HG03457 (cell line): ENCODE data around the gene MAST4.
"Not testable (repeated sequence)": the region's sequence is repeated elsewhere in the genome, so short reads cannot be mapped to it uniquely, and the experiment has no call there.

Experiments used
- ATAC-seq: cut with Tn5 transposase; IDR thresholded peaks from one replicate; pipeline ENCODE4 v1.9.1; 2021; ENCODE audit warnings: moderate number of reproducible peaks; ENCODE audit not compliant: unreplicated experiment

Gene MAST4

GRCh38 chr5:67102708-67103107 is 506.5 kb downstream of the MAST4 start:
- no peak for ATAC-seq

DNA sequence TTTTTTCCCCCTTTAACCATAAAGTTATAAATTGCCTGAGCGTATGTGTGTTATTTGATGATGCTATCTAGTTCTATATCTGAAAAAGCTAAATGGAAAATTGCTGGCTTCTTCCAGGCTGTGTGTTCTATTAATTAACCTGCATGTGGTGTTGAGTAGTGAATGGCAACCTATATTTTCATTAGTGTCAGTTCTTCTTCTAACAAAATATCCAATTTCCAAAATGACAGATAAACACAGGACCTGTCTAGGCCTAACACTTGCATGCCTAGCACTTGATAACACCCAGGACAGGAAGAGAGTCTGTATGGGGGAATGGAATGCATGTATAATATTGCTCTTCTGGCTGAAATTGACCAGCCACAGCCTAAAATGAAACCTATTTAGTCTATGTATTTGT is 508.7 kb downstream of the MAST4 start:
- ATAC-seq = no peak

- ATAC-seq = no peak
These were observed 509.1 kb downstream of the MAST4 start for GRCh38 chr5:67105270-67105669.

GRCh38 chr5:67106626-67107342 is 510.6 kb downstream of the MAST4 start:
- ATAC-seq = no peak

DNA sequence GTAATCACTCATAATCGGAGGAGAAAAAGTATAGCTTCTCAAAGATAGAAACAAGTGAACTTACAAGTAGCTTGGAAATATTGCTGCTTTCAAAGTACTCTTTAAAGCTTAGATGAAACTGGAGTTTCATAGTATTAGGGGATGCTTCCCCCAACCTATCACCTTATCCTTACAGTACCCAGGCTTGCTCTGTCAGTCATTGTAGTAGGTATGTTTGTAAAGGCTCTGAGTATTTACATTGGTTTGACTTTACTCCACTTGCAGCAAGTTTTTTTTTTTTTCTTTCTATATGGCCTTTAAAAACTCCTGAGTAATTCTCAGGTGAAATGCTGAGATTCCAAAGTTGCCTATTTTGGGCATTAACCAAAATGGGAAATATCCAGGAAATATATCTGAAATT is 515.6 kb downstream of the MAST4 start:
- ATAC-seq = no peak

- no peak for ATAC-seq
These were observed 519.1 kb downstream of the MAST4 start for GRCh38 chr5:67115246-67115645.

DNA sequence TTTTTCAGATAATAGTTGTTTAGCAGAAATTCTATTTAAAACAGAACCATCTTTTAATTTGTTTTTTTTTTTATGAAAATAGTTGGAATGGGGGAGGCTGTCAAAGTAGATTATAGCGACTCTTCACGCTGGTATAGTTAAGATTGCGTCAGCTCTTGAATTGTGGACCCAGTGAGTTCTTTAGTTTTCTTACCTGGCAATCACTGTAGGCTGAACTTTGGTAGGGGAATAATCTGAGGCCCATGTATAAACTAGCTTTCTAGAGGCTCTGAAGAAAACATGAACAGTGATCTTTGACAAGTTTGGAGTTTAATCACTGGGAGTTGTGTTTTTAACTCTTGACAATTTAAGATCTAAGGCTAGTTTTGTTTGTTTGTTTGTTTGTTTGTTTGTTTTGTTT is 519.6 kb downstream of the MAST4 start:
- ATAC-seq = no peak

DNA sequence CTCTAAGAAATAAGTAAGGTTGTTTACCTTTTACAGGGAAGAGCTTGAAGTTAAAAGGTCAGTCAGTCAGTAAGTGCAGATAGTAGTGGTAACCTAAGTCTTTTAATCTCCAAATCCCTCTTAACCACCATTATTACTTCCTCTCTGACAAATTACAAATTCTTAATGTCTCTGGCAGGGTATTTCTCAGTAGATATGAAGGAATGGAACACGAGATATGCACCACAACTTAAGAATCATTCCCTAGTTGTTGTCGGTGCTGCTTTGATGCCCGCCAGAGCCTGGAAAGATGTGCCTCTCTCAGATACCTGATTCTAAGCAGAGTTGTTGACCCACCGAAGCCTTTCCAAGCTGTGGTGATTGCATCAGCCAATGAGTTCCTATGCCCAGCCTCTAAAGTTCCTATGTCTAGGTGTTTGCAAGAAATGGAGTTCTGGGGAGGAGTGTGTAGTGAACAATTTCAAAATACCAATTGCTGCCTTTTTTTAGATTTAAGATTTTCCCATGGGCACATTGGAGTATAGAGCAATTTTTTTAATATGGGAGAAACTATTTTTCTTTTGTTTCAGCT is 521.9 kb downstream of the MAST4 start:
- no peak for ATAC-seq

GRCh38 chr5:67119010-67119409 is 522.8 kb downstream of the MAST4 start:
- no peak for ATAC-seq

DNA sequence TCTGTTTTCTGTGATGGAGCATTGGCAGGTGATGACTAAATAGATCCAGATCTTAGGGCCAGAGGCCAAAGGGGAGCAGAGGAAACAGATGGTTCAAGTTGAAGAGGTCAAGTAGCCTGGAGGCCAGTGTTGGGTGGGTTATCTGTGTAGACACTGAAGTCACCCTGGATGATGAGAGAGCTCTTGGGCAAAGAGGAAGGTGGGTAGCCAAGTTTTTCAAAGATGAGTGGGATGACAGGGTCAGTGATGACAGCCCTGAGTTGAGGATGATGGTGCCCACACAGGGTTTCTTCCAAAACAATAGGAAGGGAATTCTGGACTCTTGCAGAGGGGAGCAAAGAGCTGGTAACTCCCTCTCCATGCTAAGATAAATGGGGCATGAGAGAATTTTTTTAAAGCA is 523.8 kb downstream of the MAST4 start:
- ATAC-seq = no peak

DNA sequence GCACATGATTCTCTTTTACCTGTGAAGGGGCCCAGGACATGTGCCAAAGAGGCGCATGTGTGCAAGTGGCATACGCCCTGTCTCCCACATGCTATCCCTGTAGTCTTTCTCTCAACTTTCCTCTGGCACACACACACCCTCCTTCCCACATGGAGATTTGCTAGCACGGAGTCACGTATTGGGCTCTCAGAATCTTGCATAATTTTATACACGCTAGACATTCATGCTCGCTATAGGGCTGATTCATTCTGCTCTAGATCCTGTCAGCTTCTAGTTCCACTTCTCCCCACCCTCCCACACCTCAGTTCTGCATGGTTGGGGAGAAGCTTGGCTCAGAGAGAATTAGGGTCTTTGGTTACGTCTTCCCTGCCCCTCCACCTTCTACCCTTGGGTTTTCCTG is 527.6 kb downstream of the MAST4 start:
- ATAC-seq = no peak

GRCh38 chr5:67124556-67124955 is 528.4 kb downstream of the MAST4 start:
- no peak for ATAC-seq

- not testable (repeated sequence) for ATAC-seq
These were observed 531.2 kb downstream of the MAST4 start for GRCh38 chr5:67127347-67127895.

DNA sequence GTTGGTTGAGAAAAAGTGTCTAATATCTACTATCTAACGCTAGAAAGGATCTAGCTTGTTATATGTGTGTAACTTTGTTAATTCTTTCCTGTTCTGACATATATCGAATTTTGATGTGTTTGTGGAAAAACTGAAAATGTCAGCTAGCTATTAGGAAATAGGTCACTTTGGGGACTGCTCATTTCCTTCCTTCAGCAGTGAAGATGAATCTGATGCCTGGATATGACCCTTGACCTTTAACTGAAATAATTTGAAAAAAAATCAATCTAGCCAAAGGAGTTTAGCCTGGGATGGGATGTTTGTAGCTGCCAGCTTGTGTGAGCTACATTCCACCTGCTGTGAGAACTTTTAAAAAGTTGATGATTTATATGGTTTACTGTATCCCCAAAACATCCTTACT is 533.6 kb downstream of the MAST4 start:
- ATAC-seq = no peak

DNA sequence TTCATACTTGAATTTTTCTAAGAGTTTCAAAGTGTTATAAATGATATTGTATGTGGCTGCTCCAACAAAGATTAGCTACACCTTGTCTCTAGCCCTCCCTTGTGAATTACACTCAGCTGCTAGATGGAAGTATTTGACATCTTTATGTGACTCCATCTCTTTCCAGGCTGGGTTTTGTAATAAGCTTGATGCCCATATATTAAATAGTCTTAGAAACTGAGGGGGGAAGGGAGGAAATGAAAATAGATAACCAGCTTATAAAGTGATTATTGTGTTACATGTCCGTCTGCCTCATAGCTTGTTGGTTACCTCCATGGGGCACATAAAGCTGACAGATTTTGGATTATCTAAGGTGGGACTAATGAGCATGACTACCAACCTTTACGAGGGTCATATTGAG is 537.0 kb downstream of the MAST4 start:
- no peak for ATAC-seq

DNA sequence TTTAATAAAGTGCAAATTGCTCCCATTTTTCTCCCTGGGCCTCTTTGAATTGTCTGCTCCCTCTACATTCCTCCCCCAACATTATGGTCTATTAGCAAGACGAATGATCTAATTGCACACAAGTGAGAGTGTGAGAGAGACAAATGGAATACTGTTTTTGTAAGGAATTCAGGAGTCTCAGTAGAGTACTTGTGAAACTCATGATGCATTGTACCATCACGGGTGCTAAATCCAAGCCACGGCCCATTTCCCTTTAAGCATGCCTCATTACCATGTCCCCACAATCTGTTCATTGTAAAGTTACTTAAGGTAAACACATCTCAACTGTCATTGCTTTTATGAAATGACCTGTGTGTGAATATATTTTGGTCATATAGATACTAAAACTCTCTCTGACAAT is 537.6 kb downstream of the MAST4 start:
- ATAC-seq = no peak

DNA sequence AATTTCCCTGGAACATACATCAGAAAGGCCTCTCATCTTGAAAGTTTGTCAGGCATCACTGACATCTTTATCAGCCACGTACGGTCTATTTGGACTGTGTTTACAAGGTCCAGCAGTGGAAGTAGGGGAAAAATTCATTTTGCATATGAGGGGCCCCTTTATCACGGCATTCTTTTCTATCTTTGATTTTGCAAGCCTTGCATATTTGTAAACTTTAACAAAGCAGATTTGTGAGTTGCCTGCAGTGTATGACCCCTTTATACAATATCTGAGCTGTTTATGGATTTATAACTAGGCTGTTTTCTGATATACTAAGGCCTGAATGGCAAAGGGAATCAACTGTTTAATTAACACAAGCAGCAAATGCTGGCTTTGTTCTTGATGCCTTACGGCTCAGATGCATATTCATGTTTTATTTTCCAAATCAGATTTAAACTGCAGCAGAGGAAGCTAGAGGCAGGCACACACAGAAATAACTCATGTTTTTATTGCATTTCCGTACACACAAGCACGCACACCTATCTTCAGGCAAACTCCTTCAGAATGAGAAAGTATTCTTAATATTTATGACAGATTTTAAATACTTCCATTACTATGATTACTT is 539.3 kb downstream of the MAST4 start:
- no peak for ATAC-seq

DNA sequence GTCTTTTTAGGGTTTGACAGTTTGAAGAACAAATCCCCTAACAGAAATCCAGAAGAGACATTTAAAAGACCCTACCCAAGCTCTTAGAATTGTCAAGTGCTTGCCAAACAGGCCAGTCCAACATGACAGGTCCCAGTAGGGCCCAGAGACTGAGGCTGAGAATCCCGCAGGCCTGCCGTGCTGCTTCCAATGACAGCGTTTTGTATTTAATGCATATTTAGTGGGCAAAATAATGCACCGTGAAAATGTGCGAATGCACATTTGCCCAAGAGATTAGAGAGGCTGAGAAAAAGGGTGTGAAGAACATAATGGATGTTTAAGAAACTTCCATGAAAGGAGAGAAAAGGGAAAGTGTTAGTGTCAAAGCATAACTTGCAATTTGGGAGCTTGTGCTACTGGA is 542.8 kb downstream of the MAST4 start:
- ATAC-seq = no peak

DNA sequence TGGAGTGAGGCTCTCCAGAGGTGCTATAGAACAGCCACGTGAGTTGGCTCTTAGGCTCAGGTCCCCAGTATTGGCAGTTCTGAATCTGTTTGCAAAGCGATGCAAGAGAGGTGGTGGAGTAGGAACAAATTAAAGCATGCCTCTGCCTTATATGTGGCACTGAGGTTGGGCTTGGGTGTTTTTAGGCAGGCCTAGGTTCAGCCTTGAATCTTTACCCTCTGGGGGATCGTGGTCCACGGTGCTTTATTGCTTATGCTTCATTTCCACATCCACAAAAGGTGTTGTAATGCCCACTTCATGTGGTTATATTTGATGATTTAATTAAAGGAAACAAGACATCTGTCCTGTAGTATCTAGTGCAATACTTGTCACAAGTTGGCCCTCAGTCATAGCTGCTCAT is 544.2 kb downstream of the MAST4 start:
- no peak for ATAC-seq

DNA sequence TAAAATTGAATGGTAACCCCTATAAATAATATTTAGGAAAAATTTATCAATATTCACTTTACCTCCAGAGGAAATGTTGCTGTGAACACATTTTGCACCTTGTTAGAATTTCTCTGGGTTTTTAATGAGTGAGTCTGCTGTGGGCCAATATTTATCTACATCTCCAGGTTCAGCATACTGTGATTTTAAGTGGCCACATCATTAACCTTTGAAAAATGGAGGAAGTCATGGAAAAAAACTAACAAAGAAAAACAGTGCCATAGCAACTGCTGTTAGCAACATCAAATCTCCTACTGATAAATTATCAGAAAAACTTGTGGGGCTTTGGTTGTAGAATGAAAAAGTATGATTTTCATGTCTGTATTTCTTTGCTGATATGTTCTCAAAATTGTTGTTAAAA is 545.5 kb downstream of the MAST4 start:
- ATAC-seq = no peak

DNA sequence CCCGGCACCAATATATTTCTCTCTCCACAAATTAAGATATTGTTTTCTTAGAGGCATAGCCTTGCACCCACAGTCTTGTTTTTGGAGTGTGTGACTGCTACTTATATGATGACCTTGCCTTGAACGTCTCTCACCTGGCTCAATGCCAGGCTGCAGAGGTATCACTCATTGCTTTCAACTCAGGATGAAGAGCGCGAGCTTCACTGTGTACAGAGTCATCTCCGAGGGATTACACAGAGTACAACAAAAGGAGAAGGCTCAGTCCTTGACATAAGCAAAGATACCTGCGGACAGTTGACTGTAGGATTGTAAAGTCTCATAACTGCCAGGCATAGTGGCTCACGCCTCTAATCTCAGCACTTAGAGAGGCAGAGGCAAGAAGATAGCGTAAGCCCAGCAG is 546.6 kb downstream of the MAST4 start:
- no peak for ATAC-seq

- ATAC-seq = no peak
These were observed 547.4 kb downstream of the MAST4 start for GRCh38 chr5:67143549-67143948.
